T-helper 1 cell treated with Interleukin-12 subunit alpha and Interleukin-12 subunit beta and Interleukin-4 antibody, amounts not matched to agents 30 μg/mL and 1 μg/mL, for 36 hours (primary cell): ENCODE data around the gene SLIT3.
"Not testable (repeated sequence)": the region's sequence is repeated elsewhere in the genome, so short reads cannot be mapped to it uniquely, and the experiment has no call there.

Experiments
- H3K27ac Mint-ChIP-seq: one replicate; pipeline ENCODE4 v1.8.0; 2021; ENCODE audit warnings: mild to moderate bottlenecking, mixed read lengths
- H3K27me3 Mint-ChIP-seq: one replicate; pipeline ENCODE4 v1.8.0; 2021; ENCODE audit warnings: low read depth, mixed read lengths
- H3K36me3 Mint-ChIP-seq: one replicate; pipeline ENCODE4 v1.8.0; 2021; ENCODE audit warnings: low read depth, mixed read lengths
- H3K4me1 Mint-ChIP-seq: one replicate; pipeline ENCODE4 v1.8.0; 2021; ENCODE audit warnings: low read depth, mixed read lengths
- H3K4me3 Mint-ChIP-seq: one replicate; pipeline ENCODE4 v1.8.0; 2021; ENCODE audit warnings: mild to moderate bottlenecking, moderate library complexity, mixed read lengths
- H3K9me3 Mint-ChIP-seq: one replicate; pipeline ENCODE4 v1.8.0; 2021; ENCODE audit warnings: mixed read lengths

SLIT3 gene

DNA sequence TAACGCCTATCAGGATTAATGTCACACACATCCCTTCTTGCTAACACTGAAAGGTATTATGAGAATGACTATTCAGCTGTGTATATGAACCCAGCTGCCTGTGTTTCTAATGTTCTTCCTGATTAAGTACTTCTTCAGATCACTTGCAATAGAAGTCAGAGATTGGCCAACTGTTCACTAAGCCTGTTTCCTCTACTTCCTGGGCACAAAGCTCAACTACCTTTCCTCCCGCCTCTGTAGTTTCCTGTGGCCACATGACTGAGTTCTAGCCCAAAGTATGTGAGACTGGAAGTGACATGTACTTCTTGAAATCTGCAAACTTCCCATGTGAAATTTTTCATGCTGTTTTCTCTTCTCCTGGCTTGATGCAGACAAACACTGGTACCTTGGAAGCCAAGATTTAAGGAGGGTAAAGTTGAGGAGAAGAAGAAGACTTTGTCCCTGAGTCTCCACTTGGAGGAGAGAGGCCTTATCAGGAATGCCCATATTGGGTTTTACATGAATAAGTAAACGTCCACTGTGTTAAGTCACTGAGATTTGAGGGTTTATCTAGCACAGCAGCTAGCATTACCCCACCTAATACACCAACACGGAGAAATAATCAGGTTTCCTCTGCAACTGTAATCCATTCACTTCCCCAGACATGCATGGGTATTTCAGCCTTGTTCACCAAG lies 58.6 kb downstream of the SLIT3 start:
- H3K36me3 Mint-ChIP-seq: no peaks in the 10 kb centered on the region
- no peaks in the 10 kb centered on the region for H3K4me1 Mint-ChIP-seq
- no peaks in the 10 kb centered on the region for H3K27me3 Mint-ChIP-seq
- peaks cover 7% of the 10 kb centered on the region for H3K9me3 Mint-ChIP-seq
- no peak overlapping the region for H3K27ac Mint-ChIP-seq
- no peak overlapping the region for H3K4me3 Mint-ChIP-seq

GRCh38 chr5:169229342-169229892 lies 71.5 kb downstream of the SLIT3 start:
- Mint-ChIP-seq H3K4me3 (no peak overlapping the region), H3K9me3 (no peaks in the 10 kb centered on the region)

GRCh38 chr5:169226895-169227294 lies 74.0 kb downstream of the SLIT3 start:
- no peaks in the 10 kb centered on the region for H3K36me3 Mint-ChIP-seq
- H3K9me3 Mint-ChIP-seq: no peaks in the 10 kb centered on the region
- H3K4me1 Mint-ChIP-seq: no peaks in the 10 kb centered on the region
- H3K4me3 Mint-ChIP-seq: no peak overlapping the region
- no peak overlapping the region for H3K27ac Mint-ChIP-seq
- no peaks in the 10 kb centered on the region for H3K27me3 Mint-ChIP-seq

More at GRCh38 chr5:169229342-169229892, 71.5 kb downstream of the SLIT3 start:
- no peak overlapping the region for H3K27ac Mint-ChIP-seq
- no peaks in the 10 kb centered on the region for H3K27me3 Mint-ChIP-seq
- H3K36me3 Mint-ChIP-seq: no peaks in the 10 kb centered on the region
- H3K4me1 Mint-ChIP-seq: no peaks in the 10 kb centered on the region

GRCh38 chr5:169225830-169226356 lies 75.0 kb downstream of the SLIT3 start:
- no peak overlapping the region for H3K4me3 Mint-ChIP-seq
- H3K9me3 Mint-ChIP-seq: no peaks in the 10 kb centered on the region
- H3K27me3 Mint-ChIP-seq: no peaks in the 10 kb centered on the region
- no peak overlapping the region for H3K27ac Mint-ChIP-seq
- H3K36me3 Mint-ChIP-seq: no peaks in the 10 kb centered on the region
- no peaks in the 10 kb centered on the region for H3K4me1 Mint-ChIP-seq

DNA sequence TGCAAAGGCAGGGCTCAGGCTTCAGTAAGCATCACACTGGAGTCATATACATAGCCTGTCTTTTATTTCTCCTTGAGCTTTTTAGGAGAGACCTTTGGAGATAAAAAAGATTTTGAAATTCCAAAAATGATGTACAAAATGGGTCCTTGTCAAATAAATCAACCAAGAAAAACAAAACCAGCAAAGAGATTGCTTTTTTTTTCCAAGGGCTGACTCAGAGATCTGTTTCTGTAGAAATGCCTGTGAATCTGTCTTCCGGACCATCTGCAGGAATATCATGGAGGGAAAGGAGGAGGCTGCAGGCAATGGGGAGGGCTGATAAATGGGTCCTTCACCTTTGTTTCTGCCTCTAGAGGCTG lies 77.4 kb downstream of the SLIT3 start:
- no peaks in the 10 kb centered on the region for H3K27me3 Mint-ChIP-seq
- H3K4me3 Mint-ChIP-seq: no peak overlapping the region
- no peak overlapping the region for H3K27ac Mint-ChIP-seq
- no peaks in the 10 kb centered on the region for H3K9me3 Mint-ChIP-seq
- H3K4me1 Mint-ChIP-seq: no peaks in the 10 kb centered on the region
- no peaks in the 10 kb centered on the region for H3K36me3 Mint-ChIP-seq

DNA sequence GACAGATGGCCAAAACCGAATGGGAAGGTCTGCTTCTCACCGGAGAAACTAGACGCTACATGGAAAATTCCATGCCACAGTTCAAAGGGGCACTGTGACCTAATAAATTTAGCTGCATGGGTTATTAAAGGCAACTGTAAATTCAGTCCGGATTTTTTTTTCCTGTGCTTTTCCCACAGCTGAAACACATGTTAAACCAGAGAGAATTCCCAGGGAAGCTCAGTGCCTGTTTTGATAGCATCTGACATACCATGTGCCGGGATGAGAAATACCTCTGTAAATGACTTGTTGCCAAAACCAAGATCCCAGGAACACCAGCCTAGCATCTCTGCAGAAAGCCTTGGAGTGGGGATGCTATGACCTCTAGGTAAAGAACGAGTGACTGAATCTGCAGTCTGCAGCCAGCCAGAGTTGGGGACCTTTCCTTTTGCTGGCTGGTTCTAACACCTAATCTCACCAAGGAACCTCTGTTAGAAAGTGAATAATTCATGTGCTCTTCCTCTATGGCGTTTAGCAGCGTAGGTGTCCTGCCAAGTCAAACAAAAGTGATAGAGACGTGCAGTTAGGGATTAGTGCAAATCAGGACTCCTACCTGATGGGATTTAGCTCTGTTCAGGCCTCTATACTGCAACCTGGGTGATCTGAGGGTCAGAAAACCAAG lies 77.9 kb downstream of the SLIT3 start:
- Mint-ChIP-seq H3K4me1 (no peaks in the 10 kb centered on the region), H3K27ac (no peak overlapping the region), H3K36me3 (no peaks in the 10 kb centered on the region), H3K4me3 (no peak overlapping the region), H3K9me3 (no peaks in the 10 kb centered on the region), H3K27me3 (no peaks in the 10 kb centered on the region)

GRCh38 chr5:169221519-169221918 lies 79.4 kb downstream of the SLIT3 start:
- no peaks in the 10 kb centered on the region for H3K36me3 Mint-ChIP-seq
- H3K27me3 Mint-ChIP-seq: no peaks in the 10 kb centered on the region
- no peaks in the 10 kb centered on the region for H3K4me1 Mint-ChIP-seq
- H3K4me3 Mint-ChIP-seq: no peak overlapping the region
- H3K27ac Mint-ChIP-seq: no peak overlapping the region
- H3K9me3 Mint-ChIP-seq: no peaks in the 10 kb centered on the region

GRCh38 chr5:169219961-169220360 lies 81.0 kb downstream of the SLIT3 start:
- Mint-ChIP-seq H3K27me3 (no peaks in the 10 kb centered on the region), H3K9me3 (no peaks in the 10 kb centered on the region), H3K27ac (no peak overlapping the region), H3K36me3 (no peaks in the 10 kb centered on the region), H3K4me1 (no peaks in the 10 kb centered on the region), H3K4me3 (no peak overlapping the region)

DNA sequence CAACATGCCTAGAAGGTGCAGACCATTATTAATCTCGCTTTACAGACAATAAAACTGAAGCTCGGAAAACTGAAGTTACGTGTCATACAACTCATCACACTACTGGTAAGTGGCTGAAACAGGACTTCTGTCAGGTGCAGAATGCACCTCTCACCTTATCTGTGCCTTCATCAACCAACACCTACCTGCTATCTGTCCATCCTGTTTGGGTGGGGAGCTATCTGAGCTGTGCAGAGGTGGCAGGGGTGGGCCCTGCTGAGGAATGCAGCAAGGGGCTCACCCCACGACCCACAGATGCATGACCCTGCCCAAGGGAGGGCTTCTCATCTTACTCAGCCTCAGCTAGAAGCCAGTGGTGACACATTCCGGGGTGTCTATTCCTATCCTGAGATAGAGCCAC lies 81.6 kb downstream of the SLIT3 start:
- Mint-ChIP-seq H3K9me3 (no peaks in the 10 kb centered on the region), H3K4me1 (no peaks in the 10 kb centered on the region), H3K36me3 (no peaks in the 10 kb centered on the region), H3K27ac (no peak overlapping the region), H3K4me3 (no peak overlapping the region), H3K27me3 (no peaks in the 10 kb centered on the region)

- H3K9me3 Mint-ChIP-seq: no peaks in the 10 kb centered on the region
- H3K4me1 Mint-ChIP-seq: no peaks in the 10 kb centered on the region
- H3K4me3 Mint-ChIP-seq: no peak overlapping the region
These were observed 82.1 kb downstream of the SLIT3 start for GRCh38 chr5:169218861-169219260.

GRCh38 chr5:169218176-169218575 lies 82.8 kb downstream of the SLIT3 start:
- no peaks in the 10 kb centered on the region for H3K36me3 Mint-ChIP-seq
- H3K4me3 Mint-ChIP-seq: no peak overlapping the region
- no peaks in the 10 kb centered on the region for H3K9me3 Mint-ChIP-seq
- H3K27me3 Mint-ChIP-seq: no peaks in the 10 kb centered on the region
- no peaks in the 10 kb centered on the region for H3K4me1 Mint-ChIP-seq
- H3K27ac Mint-ChIP-seq: no peak overlapping the region

More at GRCh38 chr5:169218861-169219260, 82.1 kb downstream of the SLIT3 start:
- H3K27ac Mint-ChIP-seq: no peak overlapping the region
- H3K36me3 Mint-ChIP-seq: no peaks in the 10 kb centered on the region
- H3K27me3 Mint-ChIP-seq: no peaks in the 10 kb centered on the region

GRCh38 chr5:169216866-169217265 lies 84.1 kb downstream of the SLIT3 start:
- Mint-ChIP-seq H3K27ac (no peak overlapping the region), H3K4me1 (no peaks in the 10 kb centered on the region), H3K27me3 (no peaks in the 10 kb centered on the region), H3K36me3 (no peaks in the 10 kb centered on the region), H3K9me3 (no peaks in the 10 kb centered on the region), H3K4me3 (no peak overlapping the region)

GRCh38 chr5:169213479-169213878 lies 87.5 kb downstream of the SLIT3 start:
- Mint-ChIP-seq H3K27me3 (no peaks in the 10 kb centered on the region), H3K4me3 (no peak overlapping the region), H3K27ac (no peak overlapping the region), H3K4me1 (no peaks in the 10 kb centered on the region), H3K9me3 (no peaks in the 10 kb centered on the region), H3K36me3 (no peaks in the 10 kb centered on the region)

DNA sequence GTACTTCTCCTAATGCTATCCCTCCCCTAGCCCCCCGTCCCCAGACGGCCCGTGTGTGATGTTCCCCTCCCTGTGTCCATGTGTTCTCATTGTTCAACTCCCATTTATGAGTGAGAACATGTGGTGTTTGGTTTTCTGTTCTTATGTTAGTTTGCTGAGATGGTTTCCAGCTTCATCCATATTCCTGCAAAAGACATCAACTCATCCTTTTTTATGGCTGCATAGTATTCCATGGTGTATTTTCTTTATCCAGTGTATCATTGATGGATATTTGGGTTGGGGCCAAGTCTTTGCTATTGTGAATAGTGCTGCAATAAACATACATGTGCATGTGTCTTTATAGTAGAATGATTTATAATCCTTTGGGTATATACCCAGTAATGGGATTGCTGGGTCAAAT lies 89.2 kb downstream of the SLIT3 start:
- H3K36me3 Mint-ChIP-seq, H3K9me3 Mint-ChIP-seq, H3K4me1 Mint-ChIP-seq, H3K27ac Mint-ChIP-seq, H3K27me3 Mint-ChIP-seq, H3K4me3 Mint-ChIP-seq: not testable (repeated sequence)

DNA sequence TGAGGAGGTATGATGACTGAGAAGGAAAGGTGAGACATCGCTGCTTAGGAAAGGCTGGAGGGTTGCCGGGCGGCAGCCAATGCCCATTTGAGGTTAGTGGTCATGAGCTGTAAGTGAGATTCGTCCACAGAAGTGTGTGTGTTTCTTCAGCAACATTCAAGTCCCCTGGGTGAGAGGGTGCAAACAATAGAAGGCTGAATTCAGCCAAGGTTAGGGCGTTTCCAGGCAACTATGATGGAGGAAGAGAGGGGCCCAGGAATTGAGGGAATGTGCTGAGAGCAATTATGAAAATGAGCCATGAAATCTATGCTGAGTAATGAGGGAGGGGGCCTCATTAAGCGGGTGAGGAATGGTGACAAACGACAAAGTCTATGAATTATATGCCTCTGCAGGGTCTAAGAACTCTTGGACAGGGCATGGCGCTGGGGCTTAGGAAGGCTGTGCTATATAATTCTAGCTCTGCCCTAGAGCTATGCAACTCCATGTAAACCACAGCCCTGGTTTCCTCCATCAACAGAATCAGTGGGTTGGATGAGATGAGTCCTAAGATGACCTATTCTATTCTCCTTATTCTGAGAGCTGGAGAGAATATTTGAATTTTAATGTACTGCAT lies 96.0 kb downstream of the SLIT3 start:
- H3K27ac Mint-ChIP-seq: no peak overlapping the region
- H3K9me3 Mint-ChIP-seq: no peaks in the 10 kb centered on the region
- no peaks in the 10 kb centered on the region for H3K4me1 Mint-ChIP-seq
- H3K4me3 Mint-ChIP-seq: no peak overlapping the region
- H3K36me3 Mint-ChIP-seq: no peaks in the 10 kb centered on the region
- no peaks in the 10 kb centered on the region for H3K27me3 Mint-ChIP-seq
